HG03066 (cell line): ENCODE results near the gene RTBDN.

ENCODE experiments used
- ATAC-seq: cut with Tn5 transposase; IDR thresholded peaks from one replicate; pipeline ENCODE4 v1.9.1; 2021; ENCODE audit warnings: low read depth; ENCODE audit not compliant: unreplicated experiment

Gene RTBDN

DNA sequence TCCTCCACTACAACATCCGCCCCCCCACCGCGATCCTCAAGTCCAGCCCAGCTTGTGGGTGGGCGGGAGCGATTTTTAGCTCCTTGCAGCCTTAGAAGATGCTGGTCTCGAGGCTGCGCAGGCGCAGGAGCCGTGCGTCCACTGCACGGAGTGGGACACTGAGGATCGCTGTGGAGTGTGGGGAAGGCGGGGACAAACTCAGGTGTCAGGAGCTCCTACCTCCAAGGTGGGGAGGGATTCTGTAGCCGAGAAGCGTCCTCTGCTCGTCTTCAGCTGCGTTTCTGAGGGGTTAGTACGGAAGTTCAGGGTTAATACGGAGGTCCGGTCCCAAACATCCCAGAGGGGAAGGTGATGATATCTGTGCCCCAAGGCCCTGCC is at the start of gene RTBDN:
RTBDN (minus strand) TSS at position 14 of the 378 bp plus-strand sequence. CDS start 4,600 bp downstream, outside the sequence.
- ATAC-seq: no peak

DNA sequence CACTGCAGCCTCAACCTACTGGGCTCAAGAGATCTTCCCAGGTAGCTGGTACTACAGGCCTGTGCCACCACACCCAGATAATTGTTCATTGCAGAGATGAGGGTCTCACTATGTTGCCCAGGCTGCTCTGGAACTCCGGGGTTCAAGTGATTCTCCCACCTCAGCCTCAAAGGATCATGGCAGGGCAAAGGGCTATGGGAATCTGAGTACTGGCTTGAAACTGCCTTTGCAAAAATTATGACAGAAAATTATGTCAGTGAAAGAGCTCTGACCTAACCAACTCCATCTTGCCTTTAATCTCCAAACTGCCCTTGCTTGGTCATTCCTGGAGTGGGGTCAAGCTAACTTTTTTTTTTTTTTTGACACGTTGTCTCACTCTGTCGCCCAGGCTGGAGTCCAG is 48.2 kb upstream of the RTBDN start:
- no peak for ATAC-seq

DNA sequence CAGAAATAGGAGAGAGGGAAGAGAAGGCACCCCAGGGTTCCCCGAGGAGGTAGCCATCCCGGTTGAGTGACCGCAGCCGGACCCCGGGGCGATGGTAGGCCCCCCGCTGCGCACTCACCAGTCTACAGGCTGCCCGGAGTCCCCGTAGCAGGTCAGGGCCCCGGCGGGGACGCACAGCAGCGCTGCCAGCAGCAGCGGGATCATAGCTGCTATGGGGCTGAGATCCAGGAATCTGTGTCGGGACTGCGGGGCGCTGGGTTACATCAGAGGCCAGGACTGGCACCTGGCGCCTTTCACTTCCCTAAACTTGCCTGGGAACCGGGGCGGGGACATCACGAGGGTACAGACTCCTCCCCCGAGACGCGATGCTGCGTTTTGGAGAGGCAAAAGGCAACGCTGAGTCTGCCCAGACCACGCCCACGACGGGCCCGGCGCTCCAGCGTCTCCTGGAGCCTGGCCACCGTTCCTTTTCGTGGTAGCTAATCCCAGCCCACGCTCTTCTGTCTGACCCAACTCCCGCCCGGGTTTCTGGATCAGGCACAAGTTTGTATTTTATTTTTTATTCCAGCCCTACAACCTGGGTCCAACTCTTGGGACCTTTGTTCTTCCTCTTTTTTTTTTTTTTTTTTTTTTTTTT is 46.9 kb upstream of the RTBDN start, which contains the start of gene DNASE2:
DNASE2 (minus strand) TSS at position 278 of the 637 bp plus-strand sequence; CDS start at position 204, 74 bp downstream.
- ATAC-seq: peak; percentile 87

DNA sequence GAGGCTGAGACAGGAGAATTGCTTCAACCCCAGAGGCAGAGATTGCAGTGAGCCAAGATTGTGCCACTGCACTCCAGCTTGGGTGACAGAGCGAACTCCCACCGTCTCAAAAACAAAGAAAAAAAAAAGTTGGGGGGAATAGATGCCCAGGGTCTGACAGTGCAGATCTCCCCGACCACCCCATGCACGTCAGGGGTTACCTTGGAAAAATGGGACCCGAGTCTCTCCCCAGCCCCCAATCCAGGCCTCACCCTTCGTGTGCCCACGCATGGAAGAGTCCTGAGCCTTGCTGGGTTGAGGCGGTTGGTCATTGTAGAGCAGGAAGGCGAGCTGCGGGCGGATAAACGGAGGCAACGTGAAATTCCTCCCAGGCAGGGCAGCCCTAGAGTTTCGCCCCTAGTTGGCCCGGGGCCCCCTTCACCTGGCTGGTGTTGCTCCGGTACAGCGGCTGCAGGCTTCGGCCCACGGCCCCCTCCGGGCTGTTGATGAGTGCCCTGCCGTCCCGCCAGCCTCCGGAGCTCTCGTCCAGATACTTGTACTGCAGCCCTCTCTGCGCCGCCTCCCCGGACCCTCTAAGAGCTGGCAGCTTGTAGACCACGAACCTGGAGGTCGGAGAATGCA is 46.3 kb upstream of the RTBDN start:
- ATAC-seq: peak; percentile 28

GRCh38 chr19:12875086-12875485 is 40.7 kb upstream of the RTBDN start:
- ATAC-seq: no peak

DNA sequence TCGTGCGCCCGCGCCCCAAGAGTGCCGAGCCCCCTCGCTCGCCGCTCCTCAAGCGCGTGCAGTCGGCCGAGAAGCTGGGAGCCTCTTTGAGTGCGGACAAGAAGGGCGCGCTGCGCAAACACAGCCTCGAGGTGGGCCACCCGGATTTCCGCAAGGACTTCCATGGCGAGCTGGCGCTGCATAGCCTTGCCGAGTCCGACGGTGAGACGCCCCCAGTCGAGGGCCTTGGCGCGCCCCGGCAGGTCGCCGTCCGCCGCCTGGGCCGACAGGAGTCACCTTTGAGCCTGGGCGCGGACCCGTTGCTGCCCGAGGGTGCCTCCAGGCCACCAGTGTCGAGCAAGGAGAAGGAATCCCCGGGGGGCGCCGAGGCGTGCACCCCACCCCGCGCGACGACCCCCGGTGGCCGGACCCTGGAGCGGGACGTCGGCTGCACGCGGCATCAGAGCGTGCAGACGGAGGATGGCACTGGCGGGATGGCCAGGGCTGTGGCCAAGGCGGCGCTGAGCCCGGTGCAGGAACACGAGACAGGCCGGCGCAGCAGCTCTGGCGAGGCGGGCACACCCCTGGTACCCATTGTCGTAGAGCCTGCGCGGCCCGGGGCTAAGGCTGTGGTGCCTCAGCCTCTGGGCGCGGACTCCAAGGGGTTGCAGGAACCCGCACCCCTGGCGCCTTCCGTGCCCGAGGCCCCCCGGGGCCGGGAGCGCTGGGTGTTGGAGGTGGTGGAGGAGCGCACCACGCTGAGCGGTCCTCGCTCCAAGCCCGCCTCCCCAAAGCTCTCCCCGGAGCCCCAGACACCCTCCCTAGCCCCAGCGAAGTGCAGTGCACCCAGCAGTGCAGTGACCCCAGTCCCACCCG is 39.7 kb upstream of the RTBDN start:
- no peak for ATAC-seq

DNA sequence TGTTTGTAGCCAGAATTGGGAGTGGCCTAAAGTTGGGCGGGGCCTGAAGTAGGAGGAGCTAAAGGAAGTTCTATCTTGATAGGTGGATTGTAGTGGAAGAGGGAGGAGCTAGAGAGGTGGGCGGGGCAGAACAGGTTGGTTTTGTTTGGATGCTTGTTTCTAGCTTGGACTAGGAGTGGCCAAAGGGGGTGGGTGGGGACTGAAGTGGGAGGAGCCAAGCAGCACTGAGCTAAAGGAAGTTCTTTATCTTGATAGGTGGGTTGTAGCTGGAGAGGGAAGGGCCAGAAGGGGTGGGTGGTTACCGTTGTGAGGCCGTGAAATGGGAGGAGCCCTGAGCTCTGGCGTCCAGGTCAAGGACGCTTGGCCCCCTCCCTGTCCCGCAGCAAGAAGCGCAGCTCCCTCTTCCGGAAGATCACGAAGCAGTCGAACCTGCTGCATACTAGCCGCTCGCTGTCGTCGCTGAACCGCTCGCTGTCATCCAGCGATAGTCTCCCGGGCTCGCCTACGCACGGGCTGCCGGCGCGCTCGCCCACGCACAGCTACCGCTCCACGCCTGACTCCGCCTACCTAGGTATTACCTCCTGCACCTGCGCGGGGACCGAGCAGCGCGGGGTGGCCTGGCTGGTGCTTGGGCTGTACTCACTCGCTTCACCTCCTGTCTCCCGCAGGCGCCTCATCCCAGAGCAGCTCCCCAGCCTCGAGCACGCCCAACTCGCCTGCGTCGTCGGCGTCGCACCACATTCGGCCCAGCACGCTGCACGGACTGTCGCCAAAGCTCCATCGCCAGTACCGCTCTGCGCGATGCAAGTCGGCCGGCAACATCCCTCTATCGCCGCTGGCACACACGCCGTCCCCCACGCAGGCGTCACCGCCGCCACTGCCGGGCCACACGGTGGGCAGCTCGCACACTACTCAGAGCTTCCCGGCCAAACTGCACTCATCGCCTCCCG is 38.8 kb upstream of the RTBDN start:
- ATAC-seq: no peak

DNA sequence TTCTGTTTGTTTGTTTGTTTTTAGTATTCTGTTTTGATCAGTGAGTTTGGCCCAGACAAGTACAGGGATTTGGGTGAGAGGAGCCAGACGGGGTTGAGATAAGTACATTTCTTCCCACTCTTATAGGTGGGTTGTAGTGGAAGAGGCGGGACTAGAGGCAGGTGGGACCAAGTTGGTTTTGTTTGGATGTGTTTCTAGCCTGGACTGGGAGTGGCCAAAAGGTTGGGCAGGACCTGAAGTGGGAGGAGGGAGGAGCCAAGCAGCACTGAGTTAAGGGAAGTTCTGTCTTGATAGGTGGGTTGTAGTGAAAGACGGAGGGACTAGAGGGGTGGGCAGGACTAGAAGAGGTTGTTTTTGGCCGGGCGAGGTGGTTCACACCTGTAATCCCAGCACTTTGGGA is 37.9 kb upstream of the RTBDN start:
- no peak for ATAC-seq

GRCh38 chr19:12871681-12872080 is 37.3 kb upstream of the RTBDN start:
- ATAC-seq: no peak

- no peak for ATAC-seq
These were observed 34.2 kb upstream of the RTBDN start for GRCh38 chr19:12868540-12869112.

GRCh38 chr19:12867120-12868099 is 33.0 kb upstream of the RTBDN start:
- peak; percentile 40 for ATAC-seq

GRCh38 chr19:12866416-12867119 is 32.2 kb upstream of the RTBDN start:
- ATAC-seq: no peak

DNA sequence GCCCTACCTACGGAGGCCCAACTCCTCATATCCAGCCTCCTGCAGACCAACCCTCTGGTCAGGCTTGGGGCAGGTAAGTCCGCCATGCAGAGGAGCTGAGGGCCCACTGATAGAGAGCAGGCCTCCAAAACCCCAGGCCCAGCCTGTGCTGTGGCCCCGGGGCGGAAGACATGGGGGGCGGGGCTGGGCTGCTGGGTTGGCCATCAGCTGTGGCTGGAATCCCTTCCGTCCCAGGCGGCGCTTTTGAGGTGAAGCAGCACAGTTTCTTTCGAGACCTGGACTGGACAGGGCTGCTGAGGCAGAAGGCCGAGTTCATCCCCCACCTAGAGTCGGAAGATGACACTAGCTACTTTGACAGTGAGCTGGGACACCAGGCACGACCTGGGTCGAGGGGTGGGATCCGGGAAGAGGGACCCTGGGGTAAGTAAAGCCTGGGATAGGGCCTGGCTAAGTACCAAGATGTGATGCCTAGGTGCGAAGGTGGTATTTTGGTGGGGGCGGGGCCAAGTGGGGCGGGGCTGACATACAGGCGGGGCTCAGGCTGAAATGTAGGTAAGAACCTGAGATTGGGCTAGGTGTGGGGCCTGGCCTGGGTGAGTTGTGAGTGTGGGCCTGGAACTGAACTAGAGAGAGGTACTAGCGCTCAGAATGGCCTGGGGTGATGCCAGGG is 31.5 kb upstream of the RTBDN start:
- no peak for ATAC-seq

- ATAC-seq: no peak
These were observed 30.6 kb upstream of the RTBDN start for GRCh38 chr19:12864721-12865715.

- ATAC-seq: no peak
These were observed 29.8 kb upstream of the RTBDN start for GRCh38 chr19:12864143-12864542.

- no peak for ATAC-seq
These were observed 25.2 kb upstream of the RTBDN start for GRCh38 chr19:12859546-12859945.
